NCI-H1092 treated with DMSO at 0.1 percent for 48 hours (cell line): ENCODE results near the gene LHFPL6.
"Not testable (repeated sequence)": the region's sequence is repeated elsewhere in the genome, so short reads cannot be mapped to it uniquely, and the experiment has no call there.

ENCODE experiments used
- DNase-seq: peaks from one replicate; lab custom pipeline; 2025; lab: John Stamatoyannopoulos, UW

Gene LHFPL6

GRCh38 chr13:39347926-39348901, 254.8 kb downstream of the LHFPL6 start:
- no peak for DNase-seq

DNA sequence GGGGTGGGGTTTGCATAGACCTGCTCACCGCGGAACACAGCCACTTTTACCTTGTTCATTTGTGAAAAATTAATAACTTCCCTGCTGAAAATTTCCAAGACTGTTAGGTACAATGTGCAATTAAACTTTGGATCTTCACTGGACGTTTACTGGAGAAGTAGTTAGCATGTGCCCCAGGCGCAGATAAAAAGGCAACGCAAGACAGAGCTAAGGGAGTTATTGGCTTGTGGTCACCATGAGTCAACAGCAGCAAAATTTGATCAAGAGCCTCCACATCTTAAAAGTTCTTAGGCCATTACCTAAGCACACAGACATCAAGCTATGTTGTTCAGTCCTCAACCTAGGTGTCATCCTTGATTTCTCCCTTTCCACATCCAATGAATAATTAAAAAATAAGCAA, 257.0 kb downstream of the LHFPL6 start:
- no peak for DNase-seq

- no peak for DNase-seq
Measured at GRCh38 chr13:39341251-39341650, 261.7 kb downstream of the LHFPL6 start.

DNA sequence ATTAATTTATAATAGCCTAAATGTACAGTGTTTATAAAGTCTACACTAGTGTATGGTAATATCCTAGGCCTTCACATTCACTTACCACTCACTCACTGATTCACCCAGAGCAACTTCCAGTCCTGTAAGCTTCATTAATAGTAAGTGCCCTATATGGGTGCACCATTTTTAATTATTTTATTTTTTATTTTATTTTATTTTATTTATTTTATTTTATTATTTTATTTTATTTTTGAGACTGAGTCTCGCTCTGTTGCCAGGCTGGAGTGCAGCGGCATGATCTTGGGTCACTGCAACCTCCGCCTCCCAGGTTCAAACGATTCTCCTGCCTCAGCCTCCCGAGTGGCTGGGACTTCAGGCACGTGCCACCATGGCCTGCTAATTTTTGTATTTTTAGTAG, 264.9 kb downstream of the LHFPL6 start:
- not testable (repeated sequence) for DNase-seq

DNA sequence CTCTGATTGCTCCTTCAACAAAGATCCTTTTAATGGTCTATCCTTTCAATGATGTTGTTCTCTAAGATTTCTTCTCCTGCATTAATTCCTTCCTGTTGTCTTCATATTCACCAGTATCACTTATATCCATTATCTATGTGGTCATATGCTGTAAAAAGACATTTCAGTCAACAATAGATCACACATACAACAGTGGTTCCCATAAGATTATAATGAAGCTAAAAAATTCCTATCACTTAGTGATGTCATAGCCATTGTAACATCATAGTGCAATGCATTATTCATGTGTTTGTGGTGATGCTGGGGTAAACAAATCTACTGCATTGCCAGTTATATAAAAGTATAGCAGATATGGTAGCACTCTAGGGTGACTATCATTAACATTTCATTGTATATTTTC, 266.1 kb downstream of the LHFPL6 start:
- DNase-seq, result no peak

DNA sequence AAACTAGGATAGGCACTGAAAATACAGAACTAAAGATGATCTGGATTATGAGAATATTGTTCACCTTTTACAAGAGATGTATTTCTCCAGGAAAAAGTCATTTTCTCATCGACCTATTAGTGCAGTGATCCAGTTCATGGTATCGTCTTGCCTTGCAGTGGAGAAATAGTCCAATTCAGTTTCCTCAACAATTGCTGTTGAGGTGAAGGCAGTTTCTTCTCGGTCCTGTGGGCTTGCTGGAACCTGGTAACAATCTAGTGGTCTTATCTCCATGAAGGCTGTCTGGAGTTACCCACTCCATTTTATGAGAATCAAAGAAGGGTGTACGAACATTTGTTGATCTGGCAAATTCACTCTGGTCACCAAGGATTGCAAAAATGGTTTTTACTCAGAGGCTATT, 266.8 kb downstream of the LHFPL6 start:
- DNase-seq, result no peak

GRCh38 chr13:39335721-39336120, 267.3 kb downstream of the LHFPL6 start:
- no peak for DNase-seq

- no peak for DNase-seq
Measured at GRCh38 chr13:39330504-39330903, 272.5 kb downstream of the LHFPL6 start.

- DNase-seq, result no peak
Measured at GRCh38 chr13:39329182-39329639, 273.8 kb downstream of the LHFPL6 start.

GRCh38 chr13:39327172-39327479, 275.9 kb downstream of the LHFPL6 start:
- DNase-seq, result no peak

DNA sequence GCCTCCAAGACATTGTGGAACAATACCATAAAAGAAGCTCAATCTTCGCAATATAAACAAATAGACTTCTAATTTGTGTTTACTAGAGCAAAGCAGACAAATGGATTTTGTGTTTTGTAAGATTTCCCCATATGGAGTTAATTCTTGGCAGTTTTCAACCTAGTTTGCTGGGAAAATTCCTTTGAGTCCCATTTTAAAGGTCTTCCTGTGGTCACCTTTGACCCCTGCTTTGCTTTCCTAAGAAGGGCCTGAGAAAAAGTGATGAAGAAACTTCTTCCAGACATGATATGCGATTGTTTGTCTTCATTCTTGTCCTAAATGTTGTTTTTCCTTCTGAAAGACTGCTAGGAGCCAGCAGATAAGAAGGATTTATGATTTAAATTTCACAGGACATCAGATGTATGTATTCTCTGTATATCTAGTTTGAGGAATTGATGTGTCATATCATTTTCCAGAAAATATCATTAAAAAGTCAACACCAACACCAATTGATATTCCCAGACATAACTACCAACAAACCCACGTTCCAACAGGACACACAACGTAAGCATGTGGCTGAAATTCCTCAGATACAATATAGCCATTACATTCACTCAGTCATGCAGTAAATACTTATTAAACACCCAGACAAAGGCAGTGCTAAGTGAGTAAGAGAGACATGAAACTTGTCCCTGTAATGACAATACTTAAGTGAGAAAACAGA, 276.4 kb downstream of the LHFPL6 start:
- no peak for DNase-seq

- DNase-seq, result no peak
Measured at GRCh38 chr13:39324806-39325311, 278.1 kb downstream of the LHFPL6 start.

DNA sequence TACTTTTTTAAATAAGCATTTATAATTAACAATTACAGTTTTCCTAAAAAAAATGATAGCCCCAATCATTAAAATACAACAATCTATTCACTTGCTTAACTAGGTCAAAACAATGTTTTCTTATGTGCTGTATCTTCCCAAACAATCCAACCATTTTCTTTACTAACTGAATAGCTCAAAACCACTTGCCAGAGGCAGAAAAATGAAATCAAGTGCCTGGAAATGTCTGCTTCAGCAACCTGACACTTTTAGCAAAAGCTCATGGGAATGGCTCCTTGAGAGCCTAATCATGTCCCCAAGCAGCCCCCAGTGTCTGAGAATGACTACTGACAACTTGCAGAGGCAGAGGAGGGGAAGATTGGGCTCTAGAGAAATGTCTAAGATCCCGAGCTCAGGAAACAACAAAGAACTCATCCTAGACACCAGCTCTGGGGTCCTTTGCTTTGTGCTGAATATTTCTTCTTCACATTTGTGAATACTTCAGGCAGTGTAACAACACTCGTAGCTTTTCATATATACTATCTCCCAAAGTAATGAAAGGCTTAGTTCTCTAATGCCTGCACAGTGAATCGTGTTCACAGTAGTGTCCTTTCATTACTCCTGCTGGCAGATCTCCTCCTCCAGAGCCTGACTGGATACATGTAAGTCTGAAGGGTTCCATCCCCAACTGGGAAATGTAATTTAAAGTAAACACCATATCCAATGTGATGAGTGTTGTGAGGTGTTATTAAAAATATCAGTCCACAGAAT, 280.0 kb downstream of the LHFPL6 start:
- no peak for DNase-seq

DNA sequence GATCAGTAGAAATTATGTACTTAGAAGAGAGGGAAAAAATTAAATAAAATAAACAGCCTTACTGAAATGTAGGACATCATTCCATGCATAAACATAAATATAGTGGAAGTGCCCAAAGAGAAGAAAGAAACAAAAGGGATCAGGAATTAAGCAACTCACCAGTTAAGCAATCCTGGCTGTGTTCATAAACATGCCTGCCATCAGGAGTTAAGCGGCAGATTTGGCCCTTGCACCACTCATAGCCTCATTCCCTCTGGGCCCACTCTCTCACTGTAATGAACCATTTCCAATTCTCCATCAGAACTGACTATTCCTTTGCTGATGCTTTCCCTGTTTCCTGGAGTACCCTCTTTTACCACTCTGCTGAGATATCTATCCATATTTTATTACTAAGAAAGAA, 281.4 kb downstream of the LHFPL6 start:
- DNase-seq, result no peak

- DNase-seq, result no peak
Measured at GRCh38 chr13:39318161-39318560, 284.8 kb downstream of the LHFPL6 start.

GRCh38 chr13:39317291-39317690, 285.7 kb downstream of the LHFPL6 start:
- no peak for DNase-seq

DNA sequence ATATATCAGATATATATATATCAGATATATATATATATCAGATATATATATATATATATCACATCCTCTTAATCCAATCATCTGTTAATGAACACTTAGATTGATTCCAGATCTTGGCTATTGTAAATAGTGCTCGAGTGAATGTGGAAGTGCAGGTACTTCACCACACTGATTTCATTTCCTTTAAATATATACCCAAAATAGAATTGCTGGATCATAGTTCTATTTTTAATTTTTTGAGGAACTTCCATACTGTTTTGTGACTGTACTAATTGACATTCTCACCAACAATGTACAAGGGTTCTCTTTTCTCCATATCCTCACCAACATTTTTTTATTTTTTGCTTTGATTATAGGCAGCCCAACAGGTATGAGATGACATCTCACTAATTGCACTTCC, 287.2 kb downstream of the LHFPL6 start:
- no peak for DNase-seq

GRCh38 chr13:39313721-39314120, 289.3 kb downstream of the LHFPL6 start:
- DNase-seq, result no peak

DNA sequence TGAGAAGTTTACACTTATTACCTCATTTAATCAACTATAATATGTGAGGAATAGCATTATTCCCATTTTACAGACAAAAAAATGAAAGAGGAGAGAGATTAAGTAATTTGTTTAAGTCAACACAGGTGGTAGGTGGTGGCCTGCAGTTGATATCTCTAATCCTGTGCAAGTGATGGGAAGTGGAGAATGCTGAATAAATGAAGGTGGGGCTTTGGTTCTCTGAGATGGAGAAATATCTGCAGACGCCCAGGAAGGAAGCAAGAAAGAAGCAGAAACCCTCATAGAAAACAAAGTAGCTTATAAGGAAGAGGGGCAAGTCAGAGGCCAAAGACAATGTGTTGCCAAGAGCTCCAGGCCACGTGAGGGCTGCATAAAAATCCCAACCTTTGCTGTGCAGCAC, 290.4 kb downstream of the LHFPL6 start:
- DNase-seq, result no peak

GRCh38 chr13:39311619-39312018, 291.4 kb downstream of the LHFPL6 start:
- DNase-seq, result no peak

GRCh38 chr13:39310961-39311360, 292.0 kb downstream of the LHFPL6 start:
- no peak for DNase-seq
